ENCODE data around the gene PCNT. TPM values are rescaled to one million over a fixed set of nuclear protein-coding genes. Genes with fewer than 3 reads are reported as not detected.
A peak's percentile ranks its signal among the peaks of the same experiment; 100 is the strongest.

Gene PCNT
- total RNA-seq, 1 experiment from 2014 or later = 39.6 TPM

- Mint-ChIP-seq H3K36me3 (ENCODE audit: insufficient read depth in 1 of 3, low read depth in 3 of 3) (peaks cover 31 to 42% (median 36%) of the 10 kb centered on the region in 3 experiments), H3K27me3 (ENCODE audit: low read depth) (no peaks in the 10 kb centered on the region), H3K4me3 (peak overlapping the region; percentile 94 to 98), H3K27ac (peak overlapping the region; percentile 82 to 99 (median 98)), H3K4me1 (peaks cover 37 to 41% of the 10 kb centered on the region in 2 experiments), H3K9me3 (no peaks in the 10 kb centered on the region)
- H2AK5ac ChIP-seq (ENCODE audit: insufficient read length, low read length) = no peak overlapping the region
- no peaks in the 10 kb centered on the region for H4K20me1 ChIP-seq (ENCODE audit: control insufficient read depth, insufficient read depth, insufficient read length)
- peak overlapping the region; percentile 70 for H3K18ac ChIP-seq (ENCODE audit: insufficient read length, low read depth, low read length)
- peaks cover 7% of the 10 kb centered on the region; the same call in 1 of the 2 replicates for H3K4me1 ChIP-seq (ENCODE audit: insufficient read depth, low read length)
- H3K79me1 ChIP-seq (ENCODE audit: insufficient read depth, low read depth, low read length, poor library complexity, severe bottlenecking) = peaks cover 2% of the 10 kb centered on the region
- peak overlapping the region; percentile 22; the same call in 1 of the 2 replicates for H3K4ac ChIP-seq (ENCODE audit: low read depth, low read length)
- H2BK12ac ChIP-seq (ENCODE audit: insufficient read length, low read depth, low read length) = no peak overlapping the region
- peak overlapping the region; percentile 97 for H3K4me2 ChIP-seq (ENCODE audit: insufficient read depth, insufficient read length, low read length)
- no peak overlapping the region for H2BK15ac ChIP-seq (ENCODE audit: low read depth, low read length)
- H3K23ac ChIP-seq (ENCODE audit: insufficient read length, low read depth, low read length) = no peak overlapping the region
- TF ChIP-seq CTCF (conservative IDR thresholded peaks at IDR 0.05) = no peak
- no peak overlapping the region for H2BK5ac ChIP-seq (ENCODE audit: insufficient read length, low read length)
- no peaks in the 10 kb centered on the region for H3K27me3 ChIP-seq (ENCODE audit: insufficient read depth, low read length)
- H2BK120ac ChIP-seq (ENCODE audit: low read depth, low read length, poor library complexity, severe bottlenecking) = peak overlapping the region; percentile 74
- no peak for DNase-seq
- no CpG with 5 or more reads among the region's 34 CpGs for WGBS (ENCODE audit: extremely low coverage, insufficient read length, low lambda C conversion rate)
- no peak overlapping the region for H2BK20ac ChIP-seq (ENCODE audit: low read depth, low read length, poor library complexity, severe bottlenecking)
- H3K79me2 ChIP-seq (ENCODE audit: insufficient read depth, low read length) = peaks cover 15% of the 10 kb centered on the region; the same call in 1 of the 2 replicates
- peaks cover 17% of the 10 kb centered on the region for H3K23me2 ChIP-seq (ENCODE audit: insufficient read length, low read depth, low read length, poor library complexity, severe bottlenecking)
- H3K56ac ChIP-seq (ENCODE audit: insufficient read length, low read depth, low read length) = no peak overlapping the region
- no peak overlapping the region for H4K5ac ChIP-seq (ENCODE audit: insufficient read length, low read depth, low read length)
- no peak overlapping the region for H3T11ph ChIP-seq (ENCODE audit: low read length)
- no peak overlapping the region for H3K27ac ChIP-seq (ENCODE audit: insufficient read length, low read depth, low read length)
- H2AFZ ChIP-seq (ENCODE audit: low read length) = no peak overlapping the region
- peak overlapping the region; percentile 96 for H3K9ac ChIP-seq (ENCODE audit: extremely low read depth, insufficient read length, low read length)
- H4K91ac ChIP-seq (ENCODE audit: insufficient read length, low read depth, low read length) = no peak overlapping the region
- no peak overlapping the region for H4K8ac ChIP-seq (replicated peaks; ENCODE audit: insufficient read length, low read depth, low read length)
- H3K14ac ChIP-seq (ENCODE audit: insufficient read depth, low read length) = peak overlapping the region; percentile 81
- H3K9me3 ChIP-seq (ENCODE audit: control insufficient read depth, low read depth, low read length) = no peaks in the 10 kb centered on the region
Observed at GRCh38 chr21:46323227-46323709, 688 bp upstream of the PCNT start.

Measured in H9 (cell line).